GM13977 (cell line): Measurements from ENCODE around the gene JMJD7.

ENCODE experiments used
- DNase-seq: peaks from one replicate; pipeline ENCODE4 v3.0.0; 2012; ENCODE audit warnings: low spot score
- CTCF ChIP-seq: IDR thresholded peaks from 2 replicates; pipeline ENCODE4 v1.5.1; 2012; ENCODE audit warnings: mild to moderate bottlenecking, control low read depth; ENCODE audit not compliant: insufficient read depth; ENCODE audit errors: extremely low read depth, missing control alignments
- in situ Hi-C: fragments of 300-500 bp; cut with MboI; formaldehyde crosslinking; loops from one replicate; pipeline ENCODE4 v1.12.0; 2022; ENCODE audit warnings: low sequenced_read_pairs, low pct_unique_long_range_greater_than_20kb, mixed read lengths, inconsistent platforms; ENCODE audit not compliant: unreplicated experiment

JMJD7 gene

GRCh38 chr15:41876689-41877088, 48.8 kb downstream of the JMJD7 start:
- DNase-seq: no peak
- in situ Hi-C loops: no loop called here
- no peak for TF ChIP-seq CTCF

- DNase-seq: no peak
- in situ Hi-C loops: no loop called here
- no peak for TF ChIP-seq CTCF
Observed at GRCh38 chr15:41877631-41878354, 49.9 kb downstream of the JMJD7 start.

- no peak for DNase-seq
- in situ Hi-C loops: no loop called here
- TF ChIP-seq CTCF: no peak
Observed at GRCh38 chr15:41878355-41878699, 50.4 kb downstream of the JMJD7 start.

- TF ChIP-seq CTCF: no peak
- in situ Hi-C loops: no loop called here
Observed at GRCh38 chr15:41879321-41879845, 51.5 kb downstream of the JMJD7 start.

GRCh38 chr15:41880156-41880877, 52.4 kb downstream of the JMJD7 start:
- in situ Hi-C loops: no loop called here
- no peak for TF ChIP-seq CTCF
- DNase-seq: no peak

More at GRCh38 chr15:41879321-41879845, 51.5 kb downstream of the JMJD7 start:
- no peak for DNase-seq

GRCh38 chr15:41881086-41881485, 53.2 kb downstream of the JMJD7 start:
- no peak for DNase-seq
- in situ Hi-C loops: no loop called here
- TF ChIP-seq CTCF: no peak
